D721Med (cell line): ENCODE data around the gene SVBP.

Experiments used
- DNase-seq: peaks from one replicate; pipeline ENCODE4 v3.0.0; 2011; ENCODE audit warnings: low spot score; ENCODE audit not compliant: insufficient read length
- FAIRE-seq: peaks from 2 replicates; lab custom pipeline; 2011; peaks lifted over from hg19 to GRCh38; lab: Jason Lieb, UNC
- CTCF ChIP-seq: IDR thresholded peaks from 2 replicates; pipeline ENCODE4 v1.5.1; 2012; ENCODE audit warnings: mild to moderate bottlenecking, control low read depth; ENCODE audit not compliant: insufficient read depth; ENCODE audit errors: missing control alignments

SVBP gene

GRCh38 chr1:42830631-42831030 is 13.4 kb upstream of the SVBP start:
- no peak for TF ChIP-seq CTCF
- FAIRE-seq (no peak), DNase-seq (no peak)

GRCh38 chr1:42825036-42825851 is 8.0 kb upstream of the SVBP start:
- no peak for DNase-seq

GRCh38 chr1:42824481-42825035 is 7.4 kb upstream of the SVBP start:
- no peak for FAIRE-seq
- TF ChIP-seq CTCF: no peak
- DNase-seq: no peak

More at GRCh38 chr1:42825036-42825851, 8.0 kb upstream of the SVBP start:
- no peak for FAIRE-seq
- TF ChIP-seq CTCF: no peak

- FAIRE-seq (peak; percentile 35), DNase-seq (no peak)
- no peak for TF ChIP-seq CTCF
Observed at GRCh38 chr1:42822800-42823392, 5.7 kb upstream of the SVBP start.

GRCh38 chr1:42821690-42822089 is 4.5 kb upstream of the SVBP start:
- FAIRE-seq: no peak
- DNase-seq: no peak
- no peak for TF ChIP-seq CTCF

GRCh38 chr1:42820813-42821212 is 3.6 kb upstream of the SVBP start:
- DNase-seq: no peak
- no peak for FAIRE-seq
- TF ChIP-seq CTCF: no peak
